ENCODE results near the gene PSMD3.
"Not testable (repeated sequence)": the region's sequence is repeated elsewhere in the genome, so short reads cannot be mapped to it uniquely, and the experiment has no call there.

PSMD3 gene

DNA sequence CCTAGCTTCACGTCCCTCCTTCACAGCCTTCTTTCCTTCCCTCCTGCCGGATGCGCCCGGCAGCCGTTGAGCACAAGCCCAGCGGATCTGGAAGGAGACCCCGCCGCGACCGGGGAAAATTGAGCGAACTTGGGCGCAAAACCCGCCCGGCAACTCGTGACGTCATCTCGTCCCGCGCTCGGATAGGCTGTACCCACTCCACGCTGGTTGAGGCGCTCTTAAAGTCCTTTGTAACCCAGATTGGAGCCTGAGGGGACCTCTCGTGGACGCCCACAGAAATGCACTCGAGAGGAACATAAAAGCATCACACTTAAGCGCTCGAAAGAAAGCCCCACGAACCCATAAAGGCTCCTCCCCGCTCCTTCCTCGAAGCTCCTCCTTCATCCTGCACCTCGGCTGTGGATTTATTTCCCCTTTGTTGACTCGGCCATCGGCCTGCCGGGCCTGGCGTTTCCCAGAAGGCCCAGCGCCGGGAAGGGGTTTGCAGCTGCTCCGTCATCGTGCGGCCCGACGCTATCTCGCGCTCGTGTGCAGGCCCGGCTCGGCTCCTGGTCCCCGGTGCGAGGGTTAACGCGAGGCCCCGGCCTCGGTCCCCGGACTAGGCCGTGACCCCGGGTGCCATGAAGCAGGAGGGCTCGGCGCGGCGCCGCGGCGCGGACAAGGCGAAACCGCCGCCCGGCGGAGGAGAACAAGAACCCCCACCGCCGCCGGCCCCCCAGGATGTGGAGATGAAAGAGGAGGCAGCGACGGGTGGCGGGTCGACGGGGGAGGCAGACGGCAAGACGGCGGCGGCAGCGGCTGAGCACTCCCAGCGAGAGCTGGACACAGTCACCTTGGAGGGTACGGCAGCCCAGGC, at the start of gene PSMD3:
Gene PSMD3 (plus strand): TSS at position 457 of the 856 bp plus-strand sequence. CDS start 164 bp downstream, at position 621.
- FAIRE-seq, result peak; percentile 99

DNA sequence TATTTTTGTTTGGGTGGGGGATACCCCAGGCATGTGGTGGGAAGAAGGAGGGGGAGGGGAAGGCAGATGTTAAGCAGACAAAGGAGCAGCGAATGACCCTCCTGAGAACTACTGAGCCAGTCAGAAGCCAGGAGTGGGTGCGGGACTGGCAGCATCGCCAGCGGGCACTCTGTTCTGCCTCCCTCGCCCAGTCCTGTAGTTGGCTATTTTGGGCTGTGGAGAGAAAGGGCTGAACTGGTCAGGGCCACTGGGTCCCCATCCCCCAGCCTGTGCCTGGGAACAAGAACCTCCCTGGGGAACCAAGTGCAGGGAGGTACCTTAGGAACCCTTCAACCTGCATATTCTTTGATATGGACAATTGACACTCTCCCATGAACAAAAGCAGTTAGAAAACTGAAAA, 46.7 kb upstream of the PSMD3 start:
- no peak for FAIRE-seq

DNA sequence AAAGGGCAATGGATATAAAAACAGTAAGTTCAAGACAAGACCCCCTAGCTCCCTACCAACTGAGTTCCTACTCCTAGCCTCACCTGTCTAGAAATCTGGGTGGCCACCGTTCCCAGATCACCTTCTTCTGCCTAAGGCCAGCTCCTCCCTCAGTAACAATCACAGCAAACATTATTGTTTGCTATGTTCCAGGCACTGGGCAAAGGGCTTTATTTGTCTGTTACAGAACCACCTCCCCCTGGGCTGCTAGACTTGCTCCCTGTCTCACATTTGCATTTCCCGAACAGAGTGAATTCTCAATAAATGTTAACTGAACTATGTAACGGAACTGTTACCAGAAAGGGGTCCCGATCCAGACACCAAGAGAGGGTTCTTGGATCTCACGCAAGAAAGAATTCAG, 46.3 kb upstream of the PSMD3 start:
- FAIRE-seq, result no peak

DNA sequence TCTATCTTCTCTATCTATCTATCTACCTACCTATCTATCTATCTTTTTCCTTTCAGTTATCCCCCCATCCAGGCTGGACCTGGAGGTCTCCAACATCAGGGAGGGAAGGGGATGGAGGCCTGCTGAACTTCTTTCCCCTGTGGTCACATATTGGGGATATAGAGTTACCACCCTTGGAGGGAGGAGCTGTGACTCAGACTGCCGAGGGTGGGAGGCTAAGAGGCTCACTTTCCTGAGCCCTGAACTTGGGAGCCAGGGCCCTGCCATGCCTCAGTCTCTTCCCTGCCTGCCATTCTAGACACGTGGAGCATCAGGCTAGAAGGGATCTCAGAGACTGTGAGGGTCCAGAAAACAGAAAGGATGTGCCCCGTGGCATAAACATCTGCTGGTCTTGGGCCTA, 44.7 kb upstream of the PSMD3 start:
- FAIRE-seq, result no peak

DNA sequence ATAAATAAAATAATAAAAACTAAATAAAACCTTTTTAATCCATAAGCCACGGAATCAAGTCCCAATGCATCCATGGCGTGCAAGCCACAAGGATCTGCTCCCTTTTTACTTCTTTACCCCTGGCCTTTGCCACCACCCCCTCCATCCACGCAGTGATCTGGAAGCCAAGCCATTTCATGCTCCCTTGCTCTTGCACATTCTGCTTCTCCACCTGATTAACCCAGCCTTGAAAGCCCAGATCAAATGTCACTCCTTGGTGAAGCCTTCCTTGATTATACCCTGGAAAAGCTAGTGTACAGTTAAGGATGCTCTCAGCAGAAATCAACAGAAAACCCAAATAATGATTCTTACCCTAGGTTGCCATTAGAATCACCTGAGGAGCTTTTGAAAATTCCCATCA, 43.2 kb upstream of the PSMD3 start:
- FAIRE-seq, result no peak

DNA sequence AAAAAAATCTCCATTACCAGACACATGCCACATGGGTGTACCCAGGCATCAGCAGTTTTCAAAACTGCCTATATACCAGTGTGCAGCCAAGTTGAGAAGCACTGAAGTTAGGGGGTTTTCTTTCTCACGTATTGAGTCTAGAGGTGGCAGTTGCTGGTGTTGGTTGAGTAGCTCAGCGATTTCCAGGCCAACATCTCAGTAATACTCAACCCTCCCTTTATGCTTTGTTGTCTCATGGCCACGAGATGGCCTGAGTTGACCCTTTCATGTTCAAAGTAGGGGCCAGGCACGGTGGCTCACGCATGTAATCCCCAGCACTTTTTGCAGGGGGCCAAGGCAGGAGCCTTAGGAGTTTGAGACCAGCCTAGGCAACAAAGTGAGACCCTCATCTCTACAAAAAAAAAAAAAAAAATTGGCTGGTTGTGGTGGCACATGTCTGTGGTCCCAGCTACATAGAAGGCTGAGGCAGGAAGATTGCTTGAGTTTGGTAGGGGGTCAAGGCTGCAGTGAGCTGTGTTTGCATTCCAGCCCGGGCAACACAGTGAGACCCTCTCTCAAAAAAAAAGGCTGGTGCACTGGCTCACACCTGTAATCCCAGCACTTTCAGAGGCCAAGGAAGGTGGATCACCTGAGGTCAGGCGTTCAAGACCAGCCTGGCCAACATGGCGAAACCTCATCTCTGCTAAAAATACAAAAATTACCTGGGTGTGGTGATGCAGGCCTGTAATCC, 42.3 kb upstream of the PSMD3 start:
- no peak for FAIRE-seq

DNA sequence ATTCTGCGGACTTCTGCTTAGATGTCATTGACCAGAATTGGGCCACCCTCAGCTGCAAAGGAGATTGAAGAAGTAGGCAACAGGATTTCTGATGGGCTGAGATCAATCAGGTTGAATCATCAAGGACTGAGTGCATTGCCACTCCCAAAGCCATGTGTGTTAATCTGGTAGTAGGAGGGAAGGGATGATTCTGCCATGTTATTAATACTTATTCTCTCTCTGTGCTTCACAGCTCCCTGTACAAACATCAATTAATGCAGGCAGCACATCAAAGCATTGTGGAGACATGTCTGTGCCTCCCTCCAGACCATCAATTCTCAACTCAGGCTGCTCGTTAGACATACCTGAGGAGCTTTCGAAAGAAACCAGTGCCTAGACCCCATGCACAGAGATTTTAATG, 41.5 kb upstream of the PSMD3 start:
- no peak for FAIRE-seq

DNA sequence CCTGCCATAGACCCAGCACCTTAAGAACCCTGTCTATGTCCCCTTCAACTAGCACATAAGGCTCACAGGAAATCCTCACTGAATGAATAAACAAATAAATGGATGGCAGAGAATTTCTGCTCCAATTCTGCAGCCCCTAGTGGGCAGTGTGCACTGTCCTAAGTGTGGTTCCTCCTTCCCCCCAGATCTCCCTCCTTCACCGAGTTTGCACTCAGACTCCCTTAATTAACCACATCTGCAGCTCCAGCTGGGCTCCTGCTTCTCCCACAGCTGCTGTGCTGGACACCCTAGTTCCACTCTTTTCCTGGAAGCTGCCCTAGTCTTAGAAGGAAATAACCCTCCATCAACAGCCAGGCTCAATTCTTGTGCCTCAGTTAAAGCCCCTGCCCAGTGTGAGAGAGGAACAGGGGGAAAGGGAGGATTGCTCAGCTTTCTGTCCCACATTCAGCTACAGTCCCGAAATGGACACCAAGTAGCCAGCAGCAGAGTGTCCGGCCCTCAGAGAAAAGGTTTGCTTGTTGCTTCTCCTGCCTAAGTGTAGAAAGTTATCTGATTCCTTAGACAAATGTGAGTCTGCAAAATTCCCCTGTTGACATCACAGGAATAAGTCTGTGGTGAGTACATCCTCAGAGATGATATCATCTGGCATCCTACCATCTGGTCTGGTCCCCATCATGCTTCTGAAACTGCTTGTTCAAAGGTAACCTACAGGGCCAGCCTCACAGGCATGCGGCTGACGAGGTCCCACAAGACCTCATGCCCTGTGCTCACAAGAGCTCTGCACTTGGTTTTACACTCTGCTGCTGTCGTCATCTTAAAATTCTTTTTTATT, 40.8 kb upstream of the PSMD3 start:
- FAIRE-seq, result peak; percentile 89

DNA sequence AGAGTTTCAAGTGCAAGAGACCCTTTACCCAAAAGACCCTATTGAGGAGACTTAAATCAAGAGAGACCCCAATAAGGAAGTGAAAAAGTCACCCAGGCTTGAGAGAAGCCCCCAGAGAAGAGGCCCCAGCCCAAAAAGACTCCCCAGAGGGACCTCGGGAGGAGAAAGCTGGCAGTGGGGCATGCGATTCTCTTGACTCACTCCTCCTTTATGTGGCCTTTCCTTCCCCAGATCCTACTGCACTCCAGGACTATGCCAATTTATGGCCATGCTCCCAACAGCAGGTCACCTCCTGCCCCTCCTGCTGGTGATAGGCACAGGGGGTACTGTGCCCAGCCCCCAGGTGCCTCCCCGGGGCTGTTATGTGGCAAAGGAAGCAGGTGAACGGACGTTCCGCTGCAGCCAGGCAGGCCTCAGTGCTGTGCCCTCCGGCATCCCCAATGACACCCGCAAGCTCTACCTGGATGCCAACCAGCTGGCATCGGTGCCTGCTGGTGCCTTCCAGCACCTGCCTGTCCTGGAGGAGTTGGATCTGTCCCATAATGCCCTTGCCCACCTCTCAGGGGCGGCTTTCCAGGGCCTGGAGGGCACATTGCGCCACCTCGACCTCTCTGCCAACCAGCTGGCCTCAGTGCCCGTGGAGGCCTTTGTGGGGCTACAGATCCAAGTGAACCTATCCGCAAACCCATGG, 36.8 kb upstream of the PSMD3 start:
- no peak for FAIRE-seq

DNA sequence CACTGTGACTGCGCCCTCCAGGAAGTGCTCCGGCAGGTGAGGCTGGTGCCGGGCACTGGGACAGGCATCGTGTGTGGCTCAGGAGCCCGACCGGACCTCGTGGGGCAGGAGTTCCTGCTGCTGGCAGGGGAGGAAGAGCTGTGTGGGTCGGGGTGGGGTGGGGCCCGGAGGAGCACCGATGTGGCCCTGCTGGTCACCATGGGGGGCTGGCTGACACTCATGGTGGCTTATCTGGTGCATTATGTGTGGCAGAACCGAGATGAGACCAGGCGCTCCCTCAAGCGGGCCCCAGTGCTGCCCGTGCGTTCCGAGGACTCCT, 36.3 kb upstream of the PSMD3 start:
- FAIRE-seq, result no peak

DNA sequence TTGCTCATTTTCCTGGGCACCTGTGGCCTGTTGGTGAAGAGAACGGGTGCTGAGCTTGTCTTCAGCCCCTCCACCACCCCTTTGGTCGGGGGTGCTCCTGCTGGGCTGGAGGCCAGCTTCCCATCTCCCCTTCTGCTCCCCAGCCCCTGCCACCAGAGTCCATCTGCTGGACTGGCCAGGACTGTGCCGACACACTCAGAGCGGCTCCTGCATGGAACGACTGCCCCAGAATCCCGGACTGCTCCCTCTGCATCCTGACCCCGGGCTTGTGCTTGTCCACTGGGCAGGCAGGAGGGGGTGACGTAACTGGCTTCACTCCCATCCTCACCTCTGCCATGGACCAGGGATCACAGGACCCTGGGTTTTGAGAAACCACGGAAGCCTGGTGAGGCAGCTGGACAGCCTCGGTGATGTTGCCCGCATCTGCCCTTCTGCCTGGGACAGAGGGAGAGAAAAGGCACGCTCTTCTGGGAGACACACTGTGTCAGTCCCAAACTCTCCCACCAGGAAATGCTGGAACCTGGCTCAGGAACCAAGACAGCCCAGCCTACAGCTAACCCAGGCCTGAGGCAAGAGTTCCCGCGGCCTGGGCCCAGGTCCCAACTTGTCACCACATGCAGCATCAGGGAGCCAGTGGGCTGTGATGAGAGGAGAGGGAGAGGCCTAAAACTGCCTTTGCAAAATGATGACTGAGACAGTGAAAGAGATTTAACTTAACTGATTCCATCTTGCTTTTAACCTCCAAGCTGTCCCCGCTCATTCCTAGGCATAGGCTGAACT, 33.9 kb upstream of the PSMD3 start:
- FAIRE-seq, result no peak

DNA sequence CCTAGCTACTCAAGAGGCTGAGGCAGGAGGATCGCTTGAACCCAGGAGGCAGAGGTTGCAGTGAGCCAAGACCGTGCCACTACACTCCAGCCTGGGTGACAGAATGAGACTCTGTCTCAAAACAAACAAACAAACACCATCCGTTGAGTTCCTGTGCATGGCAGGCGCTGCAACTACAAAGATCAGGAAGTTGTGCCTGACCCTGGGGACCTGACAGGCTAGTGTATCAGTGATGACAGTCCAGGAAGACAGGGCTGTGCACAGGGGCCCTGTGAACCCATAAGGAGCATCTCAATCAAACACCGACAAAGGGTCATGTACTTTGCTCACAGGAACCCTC, 32.1 kb upstream of the PSMD3 start:
- FAIRE-seq, result not testable (repeated sequence)

DNA sequence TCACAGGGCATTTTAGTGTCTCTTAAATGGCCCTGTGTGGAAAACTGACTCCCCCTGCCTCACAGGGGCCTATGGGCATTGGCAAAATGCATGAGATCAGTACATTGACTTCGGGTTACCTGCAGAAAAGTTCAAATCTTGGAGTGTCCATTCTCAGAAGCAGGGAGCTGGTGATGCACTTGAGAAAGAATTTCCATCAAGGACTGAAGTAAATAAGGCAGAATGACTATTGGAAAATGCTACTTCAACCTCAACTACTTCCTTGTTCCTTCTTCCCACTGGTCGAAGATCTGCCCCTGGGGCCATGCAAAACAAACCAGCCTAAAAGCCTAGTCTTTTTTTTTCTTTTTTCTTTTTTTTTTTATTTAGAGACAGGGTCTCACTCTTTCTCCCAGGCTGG, 31.6 kb upstream of the PSMD3 start:
- no peak for FAIRE-seq

DNA sequence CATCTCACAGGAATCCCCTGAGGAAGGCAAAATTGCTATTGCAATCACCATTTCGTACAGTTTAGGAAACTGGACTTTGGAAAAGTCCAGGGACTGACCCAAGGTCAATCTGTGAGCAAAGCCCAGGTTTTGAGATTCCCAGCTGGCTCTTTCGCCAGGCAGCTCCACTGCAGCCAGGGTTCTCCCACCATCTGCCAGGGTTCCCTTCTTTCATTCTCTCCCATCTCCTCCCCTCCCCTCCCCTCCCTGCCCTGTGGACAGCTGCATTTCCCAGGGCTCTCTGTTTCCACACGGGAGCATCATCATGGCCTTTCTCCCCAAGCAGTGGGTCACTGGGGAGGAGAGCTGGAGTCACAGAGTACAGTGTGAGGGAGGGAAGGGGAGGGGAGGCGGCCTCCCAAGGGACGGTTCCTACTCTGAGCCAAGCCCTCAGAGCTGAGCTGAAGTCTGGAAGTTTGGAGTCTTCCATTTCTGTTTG, 29.7 kb upstream of the PSMD3 start:
- no peak for FAIRE-seq

DNA sequence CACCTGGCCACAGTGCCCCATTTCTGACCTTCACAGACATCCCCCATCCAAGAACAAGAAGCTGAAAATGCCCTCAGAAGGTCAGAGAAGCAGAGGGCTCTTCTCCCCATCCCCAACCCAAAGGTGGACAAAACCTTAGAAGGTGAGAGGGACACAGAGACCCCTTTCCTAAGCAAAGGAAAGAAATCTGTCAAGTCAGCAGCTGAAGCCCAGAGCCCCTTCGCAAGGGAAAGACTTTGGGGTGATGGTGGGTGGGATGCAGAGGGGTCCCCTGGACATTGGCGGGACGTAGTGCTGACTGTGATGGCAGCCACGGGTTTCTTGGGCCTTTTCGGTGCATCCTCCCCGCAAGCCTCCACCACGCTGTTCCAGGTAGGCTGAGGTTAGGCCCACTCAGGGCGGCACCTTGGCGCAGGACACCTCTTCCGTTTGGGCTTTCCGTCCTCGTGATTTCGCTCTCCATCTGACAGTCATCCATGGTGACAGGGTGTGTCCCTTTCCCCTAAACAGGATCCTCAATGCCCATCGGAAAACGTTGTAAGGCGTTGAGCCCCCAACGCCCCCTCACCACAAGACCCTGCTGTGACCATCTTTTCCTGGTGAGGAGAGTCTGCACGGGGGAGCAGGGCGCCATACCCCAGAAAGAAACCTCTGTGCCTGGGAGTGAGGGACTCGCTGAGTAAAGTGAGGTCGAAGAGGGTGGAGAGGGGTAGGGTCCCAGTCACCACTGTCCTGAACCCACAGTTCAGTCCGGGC, 28.5 kb upstream of the PSMD3 start:
- no peak for FAIRE-seq

DNA sequence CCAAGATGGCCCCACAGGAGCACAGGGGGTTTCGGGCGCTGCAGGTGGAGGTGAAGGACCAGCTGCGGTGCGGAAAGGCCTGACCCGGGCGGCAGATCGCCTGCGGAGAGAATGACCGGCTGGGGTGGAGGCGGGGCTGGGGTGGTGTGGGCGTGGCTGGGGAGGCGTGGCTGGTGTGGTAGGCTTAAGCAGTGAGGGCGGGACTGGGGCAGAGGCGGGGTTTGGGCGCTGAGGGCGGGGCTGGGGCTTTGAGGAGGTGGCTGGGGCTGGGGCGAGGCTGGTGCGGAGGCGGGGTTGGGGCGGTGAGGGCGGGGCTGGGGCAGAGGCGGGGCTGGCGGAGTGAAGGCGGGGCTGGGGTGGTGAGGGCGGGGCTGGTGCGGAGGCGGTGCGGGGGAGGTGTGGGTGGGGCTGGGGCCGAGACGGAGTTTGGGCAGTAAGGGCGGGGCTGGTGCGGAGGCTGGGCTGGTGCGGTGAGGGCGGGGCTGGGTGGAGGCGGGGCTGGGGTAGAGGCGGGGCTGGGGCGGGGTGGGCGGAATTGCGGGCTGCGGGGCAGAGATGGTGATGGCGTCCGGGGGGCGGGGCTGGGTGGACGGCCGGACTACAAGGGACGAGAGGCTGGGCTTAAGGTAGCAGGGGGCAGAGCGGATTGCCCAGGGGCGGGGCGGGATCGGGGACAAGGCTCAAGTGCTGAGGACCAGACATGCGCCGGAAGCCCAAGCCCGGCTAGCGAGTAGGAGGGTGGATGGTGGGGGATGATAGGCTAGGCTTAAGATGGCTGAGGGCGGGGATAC, 27.7 kb upstream of the PSMD3 start:
- no peak for FAIRE-seq

DNA sequence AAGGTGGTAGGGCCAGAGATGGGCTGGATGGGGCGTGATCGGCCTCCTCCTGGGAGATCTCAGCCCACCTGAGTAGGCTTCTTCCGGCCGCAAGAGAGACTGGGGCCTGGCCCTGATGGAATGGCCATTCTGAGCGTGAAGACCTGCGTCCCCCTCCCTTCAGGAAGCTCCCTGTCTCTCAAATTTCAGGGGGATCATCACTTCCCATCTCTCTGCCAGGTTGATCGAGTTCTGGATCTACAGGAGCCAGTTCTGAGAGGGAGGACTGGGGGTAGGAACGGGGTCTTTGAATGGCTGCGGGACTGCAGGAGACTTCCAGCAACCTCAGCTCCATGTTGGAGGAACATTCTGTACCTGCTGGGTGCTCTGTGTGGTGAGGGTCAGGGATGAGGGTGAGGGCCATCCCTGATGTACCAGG, 27.1 kb upstream of the PSMD3 start:
- no peak for FAIRE-seq

DNA sequence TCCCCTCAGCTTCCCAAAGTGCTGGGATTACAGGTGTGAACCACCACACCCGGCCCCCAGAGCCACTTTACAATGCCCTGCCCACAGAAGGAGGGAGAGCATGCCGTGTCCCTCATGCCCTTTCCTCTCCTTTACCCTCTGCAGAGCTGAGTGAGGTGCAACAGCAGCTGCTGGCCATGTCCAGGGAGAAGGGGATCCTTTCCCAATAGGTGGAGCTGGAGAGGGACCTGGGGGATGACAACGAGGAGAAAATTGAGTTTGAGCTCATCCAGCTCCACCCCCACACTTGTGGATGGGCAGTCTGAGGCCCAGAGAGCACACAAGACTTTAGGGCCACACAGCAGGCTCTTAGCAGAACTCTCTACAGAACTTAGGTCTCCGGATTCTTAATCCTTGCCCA, 25.7 kb upstream of the PSMD3 start:
- no peak for FAIRE-seq

DNA sequence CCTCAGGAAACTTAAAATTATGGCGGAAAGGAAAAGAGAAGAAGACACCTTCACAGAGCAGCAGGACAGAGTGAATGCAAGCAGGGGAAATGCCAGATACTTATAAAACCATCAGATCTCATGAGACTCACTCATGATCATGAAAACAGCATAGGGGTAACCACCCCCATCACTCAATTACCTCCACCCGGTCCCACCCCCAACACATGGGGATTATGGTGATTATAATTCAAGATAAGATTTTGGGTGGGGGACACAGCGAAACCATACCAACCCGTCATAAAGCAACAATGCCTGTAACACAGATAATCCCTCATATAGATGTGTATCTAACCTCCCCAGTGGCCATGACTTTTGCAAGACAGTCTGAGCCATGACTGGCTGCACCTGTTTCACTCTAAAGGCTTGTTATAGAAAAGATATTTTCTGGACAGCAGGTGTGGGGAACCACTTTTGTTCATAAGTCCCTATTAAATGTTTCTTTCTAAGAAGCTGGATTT, 24.8 kb upstream of the PSMD3 start:
- no peak for FAIRE-seq

DNA sequence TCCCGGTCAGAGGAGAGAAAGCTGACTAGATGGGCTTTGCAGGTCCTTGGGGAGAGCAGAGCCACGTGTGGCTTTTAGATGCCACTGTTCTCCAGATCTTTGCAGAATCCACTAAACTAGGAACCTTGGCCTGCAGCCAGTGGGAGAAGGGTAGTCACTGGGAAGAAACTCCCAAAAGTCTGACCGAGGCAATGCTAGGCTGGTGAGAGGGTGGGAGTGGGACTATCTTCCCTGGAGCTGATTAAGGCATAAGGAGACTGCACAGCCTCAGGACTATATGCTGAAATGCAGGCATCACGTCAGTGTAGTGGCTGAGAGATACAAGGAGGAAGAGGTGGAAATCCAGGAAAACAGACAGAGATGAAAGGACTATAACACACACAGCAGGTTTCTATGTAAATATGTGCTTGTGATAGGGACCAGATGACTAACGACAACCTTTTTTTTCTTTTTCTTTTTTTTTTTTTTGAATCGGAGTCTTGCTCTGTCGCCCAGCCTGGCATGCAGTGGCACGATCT, 20.0 kb upstream of the PSMD3 start:
- no peak for FAIRE-seq
